ENCODE data around the gene TIA1.
"Not testable (repeated sequence)": the region's sequence is repeated elsewhere in the genome, so short reads cannot be mapped to it uniquely, and the experiment has no call there.

TIA1 gene

GRCh38 chr2:70248181-70248847 lies at the start of gene TIA1:
Gene TIA1 (minus strand): TSS chr2:70248628. CDS start chr2:70248430, 198 bp downstream.
- DNase-seq = peak; percentile 37 to 98 (median 92)

- DNase-seq = not testable (repeated sequence)
Observed at GRCh38 chr2:70297828-70298227, 49.4 kb upstream of the TIA1 start.

- no peak for DNase-seq
Observed at GRCh38 chr2:70283500-70284191, 35.2 kb upstream of the TIA1 start.

- DNase-seq = no peak
Observed at GRCh38 chr2:70282439-70282838, 34.0 kb upstream of the TIA1 start.

- no peak for DNase-seq
Observed at GRCh38 chr2:70280242-70280798, 31.9 kb upstream of the TIA1 start.

- DNase-seq = no peak
Observed at GRCh38 chr2:70270323-70270722, 21.9 kb upstream of the TIA1 start.

GRCh38 chr2:70269422-70270302 lies 21.2 kb upstream of the TIA1 start:
- not testable (repeated sequence) for DNase-seq

GRCh38 chr2:70266925-70267324 lies 18.5 kb upstream of the TIA1 start:
- not testable (repeated sequence) for DNase-seq

- DNase-seq = no peak
Observed at GRCh38 chr2:70261501-70261900, 13.1 kb upstream of the TIA1 start.

- peak in 31 of 58 donors; percentile 24 to 63 (median 47) for DNase-seq
Observed at GRCh38 chr2:70258532-70258875, 10.1 kb upstream of the TIA1 start.

GRCh38 chr2:70255637-70256314 lies 7.3 kb upstream of the TIA1 start:
- no peak for DNase-seq

- no peak for DNase-seq
Observed at GRCh38 chr2:70250434-70250833, 2.0 kb upstream of the TIA1 start.

- DNase-seq = peak in 1 of 58 donors; percentile 40
Observed at GRCh38 chr2:70247364-70248180, 856 bp downstream of the TIA1 start.

- no peak for DNase-seq
Observed at GRCh38 chr2:70243806-70244584, 4.4 kb downstream of the TIA1 start.

- no peak for DNase-seq
Observed at GRCh38 chr2:70242552-70242951, 5.9 kb downstream of the TIA1 start.

- DNase-seq = no peak
Observed at GRCh38 chr2:70241340-70241739, 7.1 kb downstream of the TIA1 start.

- DNase-seq = no peak
Observed at GRCh38 chr2:70240599-70240998, 7.8 kb downstream of the TIA1 start.

- DNase-seq = no peak
Observed at GRCh38 chr2:70233926-70234325, 14.5 kb downstream of the TIA1 start.

GRCh38 chr2:70226781-70227180 lies 21.6 kb downstream of the TIA1 start:
- DNase-seq = no peak

Data from anterior cingulate cortex (tissue), 58 donors.